ENCODE measurements around the gene MPO. TPM values are rescaled to one million over a fixed set of nuclear protein-coding genes. Genes with fewer than 3 reads are reported as not detected.

Gene MPO
- total and polyA plus RNA-seq, 2 of the 8 experiments (the other 6 are each of a cell fraction or from before 2014, with no cell fraction given) = 0.06 to 0.74 TPM

GRCh38 chr17:58229384-58229783 lies 51.4 kb downstream of the MPO start:
- H2AK5ac ChIP-seq (ENCODE audit: low read depth, low read length) = no peak overlapping the region
- 64% methylated on average over 1 of the region's 1 CpG; no CpG with 5 or more reads in 1 of the 2 experiments for WGBS, 2 experiments (ENCODE audit: extremely low coverage in 1 of 2, insufficient coverage in 1 of 2, insufficient read length in 1 of 2, insufficient replicate concordance in 2 of 2, low coverage in 1 of 2, low lambda C conversion rate in 2 of 2, missing lambda C conversion rate in 1 of 2)
- peak overlapping the region; percentile 94 for H2AFZ ChIP-seq (ENCODE audit: low read length)

More at GRCh38 chr17:58229384-58229783, 51.4 kb downstream of the MPO start:
- no peak overlapping the region for H3K27ac ChIP-seq (ENCODE audit: low read depth, low read length)
- POLR2A ChIA-PET (ENCODE audit: partially characterized antibody) = interaction anchor here (0.7 to 1.4 kb wide), 4 partner anchors 9 to 146 kb away, joined by 3 to 5 read pairs (median 4); partner anchors contain the start of genes DYNLL2, LPO and MKS1
- H4K8ac ChIP-seq (ENCODE audit: extremely low read depth, insufficient read depth, low read length) = no peak overlapping the region
- no peak overlapping the region for H3K18ac ChIP-seq (ENCODE audit: extremely low read depth, low read length)
- H4K5ac ChIP-seq (ENCODE audit: insufficient read length, low read depth, low read length) = no peak overlapping the region
- CTCF ChIA-PET (ENCODE audit: partially characterized antibody) = interaction anchor here (1.0 to 2.7 kb wide), 11 partner anchors 8 to 88 kb away, joined by 3 to 13 read pairs (median 4); partner anchors contain the start of gene MKS1
- DNase-seq (ENCODE audit: low read depth in 1 of 2, low spot score in 2 of 2) = no peak
- H2BK120ac ChIP-seq (replicated peaks; ENCODE audit: low read depth, low read length) = no peak overlapping the region
- no peak overlapping the region for H3K9ac ChIP-seq (replicated peaks in 1 of 4; ENCODE audit: extremely low read depth in 1 of 4, low read depth in 3 of 4, low read length in 3 of 4)
- no peak overlapping the region for H3K56ac ChIP-seq (replicated peaks; ENCODE audit: insufficient read length, low read depth, low read length)
- no peak for FAIRE-seq
- no peak overlapping the region for H3K14ac ChIP-seq (ENCODE audit: insufficient read length)
- no peaks in the 10 kb centered on the region for H3K23me2 ChIP-seq (ENCODE audit: low read depth, low read length)
- H3K4me2 ChIP-seq (ENCODE audit: insufficient read depth in 1 of 2, low read depth in 2 of 2, low read length in 2 of 2) = peak overlapping the region; percentile 4 to 22; a peak in 3 of 4 replicates
- H3K36me3 ChIP-seq (ENCODE audit: control insufficient read depth in 2 of 4, insufficient read depth in 4 of 4, low read length in 3 of 4) = no peaks in the 10 kb centered on the region
- H3K4ac ChIP-seq (replicated peaks; ENCODE audit: insufficient read length, low read depth, low read length) = no peak overlapping the region
- H2BK12ac ChIP-seq (ENCODE audit: low read depth, low read length) = no peak overlapping the region
- no peak overlapping the region for H2BK20ac ChIP-seq (ENCODE audit: low read length)
- peaks cover 0 to 4% (median 0%) of the 10 kb centered on the region in 4 experiments; a peak in 4 of 7 replicates for H3K4me1 ChIP-seq (replicated peaks in 1 of 4; ENCODE audit: control insufficient read depth in 3 of 4, insufficient read depth in 4 of 4, low read length in 3 of 4)
- no peak overlapping the region for H2BK5ac ChIP-seq (ENCODE audit: low read depth, low read length)
- no peaks in the 10 kb centered on the region for H3K9me3 ChIP-seq (ENCODE audit: insufficient read depth in 2 of 2, low read depth in 1 of 2, low read length in 1 of 2)
- H4K91ac ChIP-seq (replicated peaks; ENCODE audit: insufficient read length, low read length) = no peak overlapping the region
- H3K79me1 ChIP-seq (ENCODE audit: low read depth, low read length) = no peaks in the 10 kb centered on the region
- H3K23ac ChIP-seq (ENCODE audit: insufficient read length) = no peak overlapping the region
- TF ChIP-seq SAP30 (IDR thresholded peaks at IDR 0.05; ENCODE audit: insufficient read depth, insufficient replicate concordance, low read length) (no peak), HDAC6 (IDR thresholded peaks at IDR 0.05; ENCODE audit: low read depth, low read length) (no peak), YY1 (IDR thresholded peaks at IDR 0.05; ENCODE audit: low read depth, low read length) (peak; percentile 60; the same call in 1 of the 2 replicates)
- no peaks in the 10 kb centered on the region for H4K20me1 ChIP-seq (replicated peaks in 1 of 2; ENCODE audit: control insufficient read depth in 1 of 2, insufficient read depth in 2 of 2, low read length in 2 of 2)
- H2BK15ac ChIP-seq (ENCODE audit: low read length) = no peak overlapping the region
- no peaks in the 10 kb centered on the region for H3K79me2 ChIP-seq (ENCODE audit: control insufficient read depth in 1 of 2, insufficient read depth in 2 of 2, low read length in 2 of 2)
- no peak overlapping the region for H3K4me3 ChIP-seq (ENCODE audit: extremely low read depth in 1 of 4, insufficient read depth in 2 of 4, low read depth in 3 of 4, low read length in 4 of 4)
- H3K27me3 ChIP-seq (replicated peaks in 1 of 4; ENCODE audit: control insufficient read depth in 3 of 4, extremely low read depth in 1 of 4, insufficient read depth in 3 of 4, low read length in 3 of 4) = peaks cover 1 to 18% (median 8%) of the 10 kb centered on the region in 4 experiments; a peak in 5 of 7 replicates
